GM13976 (cell line): ENCODE results near the gene RAE1.

Experiments used
- DNase-seq: peaks from one replicate; pipeline ENCODE4 v3.0.0; 2012; ENCODE audit warnings: low spot score
- CTCF ChIP-seq: IDR thresholded peaks from 2 replicates; pipeline ENCODE4 v1.5.1; 2012; ENCODE audit warnings: borderline replicate concordance, mild to moderate bottlenecking; ENCODE audit not compliant: insufficient read depth; ENCODE audit errors: extremely low read depth, missing control alignments, control extremely low read depth
- in situ Hi-C: fragments of 300-500 bp; cut with MboI; formaldehyde crosslinking; loops from one replicate; pipeline ENCODE4 v1.12.0; 2022; ENCODE audit warnings: low sequenced_read_pairs, mixed read lengths, inconsistent platforms; ENCODE audit not compliant: unreplicated experiment

The RAE1 gene

DNA sequence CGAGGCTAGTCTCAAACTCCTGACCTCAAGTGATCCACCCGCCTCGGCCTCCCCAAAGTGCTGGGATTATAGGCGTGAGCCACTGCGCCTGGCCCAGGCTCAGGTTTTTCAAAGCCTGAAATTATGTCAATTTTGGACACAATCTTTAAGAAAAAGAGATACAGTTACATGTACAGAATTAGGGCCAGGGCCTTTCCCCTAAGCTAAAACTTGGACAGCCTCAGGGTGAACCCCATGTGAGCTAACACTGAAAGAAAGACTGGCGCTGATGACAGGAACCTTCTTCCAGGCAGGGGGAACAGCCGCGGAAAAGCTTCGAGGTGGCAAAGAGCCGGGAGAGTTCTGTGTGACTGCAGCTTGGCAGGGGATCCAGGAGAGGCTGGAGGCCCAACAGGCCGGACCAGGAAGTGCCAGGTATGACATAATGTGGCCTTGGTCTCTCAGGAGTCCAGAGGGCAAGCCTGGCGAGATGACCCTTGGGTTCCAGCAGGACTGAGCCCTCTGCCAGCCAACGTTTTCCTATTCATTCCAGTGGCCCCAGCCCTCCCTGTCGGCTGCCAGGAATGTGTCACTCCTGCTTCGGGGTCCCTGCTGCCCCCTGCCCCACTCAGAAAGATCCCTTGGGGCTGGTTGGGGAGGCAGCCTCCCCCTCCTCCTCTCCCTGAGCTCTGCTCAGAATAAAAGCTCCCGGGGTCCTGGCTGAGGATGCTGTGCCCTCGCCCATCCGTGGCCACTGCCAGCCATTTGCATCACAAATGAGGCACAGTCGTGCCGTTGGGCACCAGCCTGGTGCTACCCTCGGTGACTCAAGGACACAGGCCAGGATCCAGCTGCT lies 77.5 kb downstream of the RAE1 start:
- in situ Hi-C loops: no loop called here
- no peak for TF ChIP-seq CTCF
- no peak for DNase-seq
